Breast epithelium (tissue), 4 donors: ENCODE data around the gene ASXL2. TPM values are rescaled to one million over a fixed set of nuclear protein-coding genes. Genes with fewer than 3 reads are reported as not detected.
A peak's percentile ranks its signal among the peaks of the same experiment; 100 is the strongest.

Experiments used
- DNase-seq, 2 donors: peaks; one replicate each; pipeline ENCODE4 v3.0.0-alpha.2; 2019; ENCODE audit warnings: low spot score in 2 of 2
- H3K27ac ChIP-seq, 2 donors: fragments of 200-600 bp; sonication (generic) in 1 of 2; one replicate each; pipeline ENCODE4 v1.5.1; 2016 to 2019; ENCODE audit warnings: mild to moderate bottlenecking in 1 of 2
- H3K27me3 ChIP-seq, 2 donors: fragments of 200-600 bp; sonication (generic) in 1 of 2; one replicate each; pipeline versions ENCODE4 v1.5.1 to v1.6.0; 2017 to 2019; ENCODE audit warnings: control low read depth in 1 of 2, mild to moderate bottlenecking in 1 of 2
- H3K36me3 ChIP-seq: fragments of 200-600 bp; one replicate; pipeline ENCODE4 v1.5.1; 2019
- H3K4me1 ChIP-seq, 2 donors: fragments of 200-600 bp; sonication (generic); one replicate each; pipeline ENCODE4 v1.5.1; 2016 to 2019; ENCODE audit warnings: control low read depth in 1 of 2
- H3K4me3 ChIP-seq, 3 donors: fragments of 200-600 bp; sonication (generic); 1 replicate in 2 of 3; 2 replicates in 1 of 3; pipeline ENCODE4 v1.5.1; 2016 to 2019; ENCODE audit warnings: mild to moderate bottlenecking in 3 of 3, moderate library complexity in 2 of 3
- H3K9me3 ChIP-seq, 2 donors: fragments of 200-600 bp; sonication (generic) in 1 of 2; one replicate each; pipeline ENCODE4 v1.5.1; 2016 to 2019; ENCODE audit warnings: control low read depth in 1 of 2
- CTCF ChIP-seq, 3 donors: fragments of 450-650 bp; IDR thresholded peaks; one replicate each; pipeline ENCODE4 v1.5.1; 2016 to 2017; ENCODE audit warnings: antibody characterized with exemption in 3 of 3, mild to moderate bottlenecking in 3 of 3, moderate library complexity in 3 of 3
- POLR2A ChIP-seq: fragments of 450-650 bp; IDR thresholded peaks from one replicate; pipeline ENCODE4 v1.6.1; 2016; ENCODE audit warnings: antibody characterized with exemption, mild to moderate bottlenecking, moderate library complexity
- POLR2AphosphoS5 ChIP-seq, 3 donors: sonication (generic); formaldehyde crosslinking; IDR thresholded peaks; one replicate each; pipeline ENCODE4 v1.6.1; 2017; ENCODE audit warnings: antibody characterized with exemption in 3 of 3
- intact Hi-C: fragments of 100-400 bp; cut with DNase I; formaldehyde crosslinking; loops from one replicate; pipeline ENCODE4 v1.15.1; 2023; ENCODE audit warnings: low total_unique reads
- total RNA-seq, 3 donors: library from RNA; depleted of rRNA; stranded (reverse); fragments of >200 nt; gene quantifications; one replicate each; pipeline ENCODE4 v1.1.0, GENCODE V29; 2016

Gene ASXL2
- total RNA-seq, 3 donors from 2014 or later: 16.4 to 18.2 (median 17.4) TPM

- DNase-seq: no peak
- H3K36me3 ChIP-seq: no peaks in the 10 kb centered on the region
- H3K4me3 ChIP-seq: no peak overlapping the region
- intact Hi-C loops: no loop called here
- TF ChIP-seq POLR2A (no peak), POLR2AphosphoS5 (IDR thresholded peaks at IDR 0.05) (no peak), CTCF (IDR thresholded peaks at IDR 0.05) (no peak)
- no peak overlapping the region for H3K27ac ChIP-seq
- H3K27me3 ChIP-seq: no peaks in the 10 kb centered on the region
- H3K4me1 ChIP-seq: no peaks in the 10 kb centered on the region
- no peaks in the 10 kb centered on the region for H3K9me3 ChIP-seq
These were observed 7.6 kb upstream of the ASXL2 start for GRCh38 chr2:25885933-25886332.

- no peak overlapping the region for H3K27ac ChIP-seq
- no peaks in the 10 kb centered on the region for H3K9me3 ChIP-seq
- H3K4me3 ChIP-seq: no peak overlapping the region
- H3K27me3 ChIP-seq: no peaks in the 10 kb centered on the region
- H3K4me1 ChIP-seq: no peaks in the 10 kb centered on the region
- intact Hi-C loops: no loop called here
- DNase-seq: no peak
- no peak for TF ChIP-seq POLR2AphosphoS5 (IDR thresholded peaks at IDR 0.05)
- no peaks in the 10 kb centered on the region for H3K36me3 ChIP-seq
These were observed 3.5 kb upstream of the ASXL2 start for GRCh38 chr2:25881764-25882163.

GRCh38 chr2:25879133-25879730 is 945 bp upstream of the ASXL2 start:
- intact Hi-C loops: no loop called here

GRCh38 chr2:25877431-25878360 is 591 bp downstream of the ASXL2 start:
- H3K27ac ChIP-seq: peak overlapping the region; percentile 91 to 96
- intact Hi-C loops: no loop called here
- H3K27me3 ChIP-seq: no peaks in the 10 kb centered on the region
- peak in 1 of 2 donors; percentile 32 for DNase-seq
- no peak for TF ChIP-seq POLR2AphosphoS5 (IDR thresholded peaks at IDR 0.05)
- no peak for TF ChIP-seq POLR2A
- TF ChIP-seq CTCF (IDR thresholded peaks at IDR 0.05): no peak
- no peaks in the 10 kb centered on the region for H3K36me3 ChIP-seq
- H3K4me3 ChIP-seq: peak overlapping the region; percentile 87 to 99 (median 92)
- H3K4me1 ChIP-seq: no peaks in the 10 kb centered on the region
- no peaks in the 10 kb centered on the region for H3K9me3 ChIP-seq

More at GRCh38 chr2:25879133-25879730, 945 bp upstream of the ASXL2 start:
- Histone ChIP-seq H3K4me1 (no peaks in the 10 kb centered on the region), H3K4me3 (peak overlapping the region in 2 of 3 donors; percentile 87 to 99), H3K9me3 (no peaks in the 10 kb centered on the region), H3K36me3 (no peaks in the 10 kb centered on the region), H3K27me3 (no peaks in the 10 kb centered on the region), H3K27ac (peak overlapping the region; percentile 91 to 96)
- no peak for DNase-seq
- TF ChIP-seq CTCF (IDR thresholded peaks at IDR 0.05) (no peak), POLR2AphosphoS5 (IDR thresholded peaks at IDR 0.05) (no peak), POLR2A (no peak)

GRCh38 chr2:25872134-25872533 is 6.2 kb downstream of the ASXL2 start:
- H3K4me1 ChIP-seq: no peaks in the 10 kb centered on the region
- no peak for DNase-seq
- no peaks in the 10 kb centered on the region for H3K27me3 ChIP-seq
- no peaks in the 10 kb centered on the region for H3K9me3 ChIP-seq
- no peak overlapping the region for H3K27ac ChIP-seq
- intact Hi-C loops: no loop called here
- H3K36me3 ChIP-seq: no peaks in the 10 kb centered on the region
- TF ChIP-seq CTCF (IDR thresholded peaks at IDR 0.05): no peak
- TF ChIP-seq POLR2A: no peak
- no peak for TF ChIP-seq POLR2AphosphoS5 (IDR thresholded peaks at IDR 0.05)
- no peak overlapping the region for H3K4me3 ChIP-seq
